HG02870 (cell line): Measurements from ENCODE around the gene NHERF1.

Experiments used
- ATAC-seq: cut with Tn5 transposase; IDR thresholded peaks from one replicate; pipeline ENCODE4 v1.9.1; 2021; ENCODE audit warnings: mild to moderate bottlenecking, moderate library complexity; ENCODE audit not compliant: unreplicated experiment

Gene NHERF1

GRCh38 chr17:74767111-74767516 is 18.7 kb downstream of the NHERF1 start:
- ATAC-seq = no peak

GRCh38 chr17:74768069-74768762 is 19.8 kb downstream of the NHERF1 start:
- no peak for ATAC-seq

GRCh38 chr17:74768763-74769114 is 20.3 kb downstream of the NHERF1 start:
- ATAC-seq = no peak

- ATAC-seq = no peak
Measured at GRCh38 chr17:74769266-74769855, 20.9 kb downstream of the NHERF1 start.

- ATAC-seq = no peak
Measured at GRCh38 chr17:74769856-74770497, 21.5 kb downstream of the NHERF1 start.

- ATAC-seq = no peak
Measured at GRCh38 chr17:74770498-74771318, 22.3 kb downstream of the NHERF1 start.

- ATAC-seq = no peak
Measured at GRCh38 chr17:74771319-74771914, 23.0 kb downstream of the NHERF1 start.

- ATAC-seq = no peak
Measured at GRCh38 chr17:74772053-74772452, 23.6 kb downstream of the NHERF1 start.

- no peak for ATAC-seq
Measured at GRCh38 chr17:74773414-74773813, 25.0 kb downstream of the NHERF1 start.

GRCh38 chr17:74773871-74774286 is 25.5 kb downstream of the NHERF1 start:
- no peak for ATAC-seq

- ATAC-seq = no peak
Measured at GRCh38 chr17:74775409-74776043, 27.1 kb downstream of the NHERF1 start.

- ATAC-seq = peak; percentile 51
Measured at GRCh38 chr17:74776044-74776962, 27.9 kb downstream of the NHERF1 start, which contains the start of gene NAT9. NAT9 (minus strand) TSS chr17:74776345; CDS start chr17:74775698, 647 bp downstream.

GRCh38 chr17:74776990-74777389 is 28.6 kb downstream of the NHERF1 start:
- no peak for ATAC-seq

- no peak for ATAC-seq
Measured at GRCh38 chr17:74777901-74778515, 29.6 kb downstream of the NHERF1 start.

- ATAC-seq = no peak
Measured at GRCh38 chr17:74778960-74779359, 30.5 kb downstream of the NHERF1 start.

- no peak for ATAC-seq
Measured at GRCh38 chr17:74779501-74779900, 31.1 kb downstream of the NHERF1 start.

- ATAC-seq = peak; percentile 65
Measured at GRCh38 chr17:74779948-74780400, 31.5 kb downstream of the NHERF1 start.

- no peak for ATAC-seq
Measured at GRCh38 chr17:74780443-74781238, 32.2 kb downstream of the NHERF1 start.
